PFSK-1 (cell line): ENCODE data around the gene UBAP2.

Experiments used
- POLR2AphosphoS5 ChIP-seq: IDR thresholded peaks from 2 replicates; pipeline ENCODE4 v1.6.1; 2012; ENCODE audit warnings: low read depth, mild to moderate bottlenecking, control low read depth, low read length, moderate library complexity
- REST ChIP-seq, 2 experiments: IDR thresholded peaks; 2 replicates each; pipeline versions ENCODE4 v1.6.1 to v1.8.0; 2011 to 2012; ENCODE audit warnings: low read depth in 2 of 2, low read length in 2 of 2, control low read depth in 1 of 2, inconsistent platforms in 1 of 2, mild to moderate bottlenecking in 1 of 2, moderate library complexity in 1 of 2; ENCODE audit not compliant: insufficient read depth in 1 of 2

GRCh38 chr9:34035656-34036055 is 13.0 kb downstream of the UBAP2 start:
- TF ChIP-seq REST (IDR thresholded peaks at IDR 0.05; ENCODE audit: insufficient read depth in 1 of 2, low read depth in 2 of 2, low read length in 2 of 2) (no peak), POLR2AphosphoS5 (no peak)
